ENCODE results near the gene AUNIP. TPM values are rescaled to one million over a fixed set of nuclear protein-coding genes. Genes with fewer than 3 reads are reported as not detected.

AUNIP gene
- total and polyA plus RNA-seq, 2 of the 8 experiments (the other 6 are each of a cell fraction or from before 2014, with no cell fraction given), result 18.6 to 23.2 TPM

- TF ChIP-seq CHD7 (IDR thresholded peaks at IDR 0.05; ENCODE audit: insufficient replicate concordance, low read length) (no peak), TBP (IDR thresholded peaks at IDR 0.05; ENCODE audit: low read depth, low read length) (no peak), SIRT6 (IDR thresholded peaks at IDR 0.05; ENCODE audit: low read length) (no peak), YY1 (IDR thresholded peaks at IDR 0.05; ENCODE audit: low read depth, low read length) (no peak), RBBP5 (IDR thresholded peaks at IDR 0.05; ENCODE audit: borderline replicate concordance, low read depth, low read length) (0 out of 2 replicates have a peak, but pooled peaks have one; percentile 22), KDM1A (IDR thresholded peaks at IDR 0.05; ENCODE audit: borderline replicate concordance, low read length) (no peak), CTBP2 (IDR thresholded peaks at IDR 0.05; ENCODE audit: borderline replicate concordance, insufficient read depth, insufficient read length, low read length) (peak; percentile 19), E2F6 (IDR thresholded peaks at IDR 0.05) (no peak), SIX5 (IDR thresholded peaks at IDR 0.05; ENCODE audit: low read depth, low read length) (no peak)
Observed at GRCh38 chr1:25820247-25821111, 38.8 kb downstream of the AUNIP start (continued).

Measured in H1 (cell line).